GM12865 (cell line): ENCODE results near the gene TAOK1.

Source experiments
- DNase-seq: peaks from one replicate; pipeline ENCODE4 v3.0.0; 2010; ENCODE audit warnings: low read depth
- H3K4me3 ChIP-seq: 2 replicates; pipeline ENCODE4 v1.5.1; 2011; ENCODE audit warnings: mild to moderate bottlenecking, low read depth, low read length, control low read depth
- TF ChIP-seq, protein P1 (sequence below): IDR thresholded peaks from 2 replicates; pipeline ENCODE4 v1.5.1; 2011; ENCODE audit warnings: low read length, control low read depth, low read depth, inconsistent platforms; ENCODE audit not compliant: insufficient read depth; ENCODE audit errors: missing control alignments

TAOK1 gene

DNA sequence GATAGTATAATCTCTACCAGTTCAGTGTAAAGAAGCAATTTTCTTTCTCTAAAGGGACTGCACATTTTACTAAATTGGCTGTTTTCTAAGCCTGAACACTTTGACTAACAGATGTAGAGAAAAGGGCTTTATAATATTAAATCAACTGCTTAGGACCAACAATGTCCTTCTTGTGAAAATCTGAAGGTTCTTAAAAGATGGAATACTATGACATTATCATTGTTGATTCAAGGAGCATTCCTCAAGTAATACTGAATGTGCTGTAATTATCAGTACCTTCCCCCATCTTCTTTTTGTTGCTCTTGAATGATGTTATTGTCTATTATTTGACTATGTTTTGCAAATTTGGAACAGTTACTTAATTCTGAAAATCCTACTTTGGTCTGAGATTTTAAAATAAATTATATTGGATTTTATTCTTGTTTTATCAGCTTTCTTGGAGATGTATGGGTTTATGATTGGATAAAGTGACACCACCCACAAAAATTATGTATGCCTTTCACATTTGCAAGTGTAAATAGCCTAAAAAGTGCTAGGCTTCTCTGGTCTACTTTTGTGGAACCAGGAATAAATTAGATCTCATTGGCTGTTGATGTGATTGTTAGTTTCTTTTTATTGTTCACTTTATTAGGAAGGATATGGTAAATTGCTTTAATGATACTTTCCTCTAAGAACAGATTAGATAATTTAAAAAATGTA, 53.0 kb downstream of the TAOK1 start:
- TF ChIP-seq, protein P1, sequence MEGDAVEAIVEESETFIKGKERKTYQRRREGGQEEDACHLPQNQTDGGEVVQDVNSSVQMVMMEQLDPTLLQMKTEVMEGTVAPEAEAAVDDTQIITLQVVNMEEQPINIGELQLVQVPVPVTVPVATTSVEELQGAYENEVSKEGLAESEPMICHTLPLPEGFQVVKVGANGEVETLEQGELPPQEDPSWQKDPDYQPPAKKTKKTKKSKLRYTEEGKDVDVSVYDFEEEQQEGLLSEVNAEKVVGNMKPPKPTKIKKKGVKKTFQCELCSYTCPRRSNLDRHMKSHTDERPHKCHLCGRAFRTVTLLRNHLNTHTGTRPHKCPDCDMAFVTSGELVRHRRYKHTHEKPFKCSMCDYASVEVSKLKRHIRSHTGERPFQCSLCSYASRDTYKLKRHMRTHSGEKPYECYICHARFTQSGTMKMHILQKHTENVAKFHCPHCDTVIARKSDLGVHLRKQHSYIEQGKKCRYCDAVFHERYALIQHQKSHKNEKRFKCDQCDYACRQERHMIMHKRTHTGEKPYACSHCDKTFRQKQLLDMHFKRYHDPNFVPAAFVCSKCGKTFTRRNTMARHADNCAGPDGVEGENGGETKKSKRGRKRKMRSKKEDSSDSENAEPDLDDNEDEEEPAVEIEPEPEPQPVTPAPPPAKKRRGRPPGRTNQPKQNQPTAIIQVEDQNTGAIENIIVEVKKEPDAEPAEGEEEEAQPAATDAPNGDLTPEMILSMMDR = no peak
- H3K4me3 ChIP-seq = no peak overlapping the region
- no peak for DNase-seq

DNA sequence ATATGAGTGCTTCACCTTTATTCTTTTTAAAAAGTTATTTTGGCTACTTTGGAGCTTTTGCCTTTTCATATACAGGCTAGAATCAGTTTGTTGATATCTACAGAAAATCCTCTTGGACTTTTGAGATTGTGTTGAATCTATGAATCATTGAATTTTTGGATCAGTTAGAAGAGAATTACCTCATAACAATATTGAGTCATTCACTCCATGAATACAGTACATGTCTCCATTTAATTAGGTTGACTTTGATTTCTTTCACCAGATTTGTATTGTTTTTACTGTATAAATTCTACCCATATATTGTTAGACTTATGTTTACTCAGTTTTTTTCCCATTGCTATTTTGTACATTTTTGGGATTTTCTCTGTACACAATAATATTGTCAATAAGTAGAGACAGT, 54.4 kb downstream of the TAOK1 start:
- no peak overlapping the region for H3K4me3 ChIP-seq
- no peak for DNase-seq
- TF ChIP-seq, protein P1 = no peak

DNA sequence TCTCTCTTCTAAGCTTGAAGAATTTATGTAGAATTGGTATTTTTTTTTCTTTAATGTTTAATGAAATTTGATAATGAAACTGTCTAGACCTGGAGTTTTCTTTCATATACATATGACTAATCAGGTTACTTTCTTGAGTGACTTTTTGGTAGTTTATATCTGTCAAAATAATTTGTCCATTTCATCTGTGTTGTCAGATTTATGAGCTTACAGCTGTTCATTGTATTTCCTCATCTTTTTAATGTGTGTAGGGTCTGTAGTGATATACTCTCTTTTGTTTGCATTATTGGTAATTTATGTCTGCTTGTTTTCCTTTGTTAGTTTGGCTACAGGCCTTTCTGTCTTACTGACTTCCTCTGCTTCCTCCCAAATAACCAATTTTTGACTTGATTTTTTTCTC, 55.7 kb downstream of the TAOK1 start:
- TF ChIP-seq, protein P1 = no peak
- DNase-seq = no peak
- H3K4me3 ChIP-seq = no peak overlapping the region

DNA sequence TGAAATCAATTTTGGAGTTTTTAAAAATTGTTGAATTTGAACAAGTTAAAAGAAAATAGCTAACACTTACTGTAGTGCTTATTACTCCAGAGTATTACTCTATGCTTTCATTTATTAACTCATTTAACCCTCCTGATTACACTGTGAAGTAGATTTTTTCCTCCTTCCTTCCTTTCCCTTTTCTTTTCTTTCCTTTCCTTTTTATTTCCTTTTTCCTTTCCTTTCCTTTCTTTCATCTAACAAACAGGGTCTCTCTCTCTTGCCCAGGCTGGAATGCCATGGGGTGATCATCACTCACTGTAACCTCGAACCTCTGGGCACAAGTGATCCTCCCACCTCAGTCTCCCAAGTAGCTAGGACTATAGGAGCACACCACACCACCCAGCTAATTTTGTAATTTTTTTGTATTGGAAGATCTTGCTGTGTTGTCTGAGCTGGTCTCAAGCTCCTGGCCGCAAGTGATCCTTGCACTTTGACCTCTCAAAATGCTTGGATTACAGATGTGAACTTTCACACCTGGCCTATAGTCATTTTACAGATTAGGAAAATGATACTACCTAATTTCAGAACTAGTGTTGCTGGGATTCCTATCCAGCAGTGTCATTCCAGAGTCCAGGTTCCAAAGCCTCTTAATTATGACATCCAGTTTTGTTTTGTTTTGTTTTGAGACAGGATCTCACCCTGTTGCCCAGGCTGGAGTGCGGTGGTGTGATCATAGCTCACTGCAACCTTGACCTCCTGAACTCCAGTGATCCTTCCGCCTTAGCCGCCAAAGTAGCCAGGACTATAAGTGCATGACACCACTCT, 59.9 kb downstream of the TAOK1 start:
- no peak for DNase-seq
- no peak overlapping the region for H3K4me3 ChIP-seq
- TF ChIP-seq, protein P1 = no peak

DNA sequence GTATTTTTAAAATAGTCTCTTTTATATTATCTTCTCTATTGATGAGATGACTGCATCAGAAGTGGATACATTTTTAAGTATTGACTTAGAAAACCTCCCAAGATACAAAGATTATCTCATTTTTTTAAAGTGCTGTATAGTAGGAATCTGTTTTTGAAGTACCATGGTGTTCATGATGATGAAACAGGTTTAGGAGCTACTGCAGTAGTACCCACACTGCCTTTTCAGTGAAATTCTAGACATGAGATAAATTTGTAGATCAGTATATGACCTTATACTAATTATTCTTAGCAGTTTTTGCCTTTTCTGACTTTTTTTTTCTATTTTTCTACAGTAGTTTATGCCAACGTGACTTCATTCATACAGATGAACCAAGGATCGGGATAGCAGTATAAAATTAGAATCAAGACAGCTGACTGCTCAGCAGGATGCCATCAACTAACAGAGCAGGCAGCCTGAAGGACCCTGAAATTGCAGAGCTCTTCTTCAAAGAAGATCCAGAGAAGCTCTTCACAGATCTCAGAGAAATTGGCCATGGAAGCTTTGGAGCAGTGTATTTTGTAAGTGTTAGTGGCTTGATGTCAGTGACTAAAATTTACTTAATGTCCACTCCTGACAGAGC, 61.1 kb downstream of the TAOK1 start:
- TF ChIP-seq, protein P1 = no peak
- no peak overlapping the region for H3K4me3 ChIP-seq
- DNase-seq = no peak

DNA sequence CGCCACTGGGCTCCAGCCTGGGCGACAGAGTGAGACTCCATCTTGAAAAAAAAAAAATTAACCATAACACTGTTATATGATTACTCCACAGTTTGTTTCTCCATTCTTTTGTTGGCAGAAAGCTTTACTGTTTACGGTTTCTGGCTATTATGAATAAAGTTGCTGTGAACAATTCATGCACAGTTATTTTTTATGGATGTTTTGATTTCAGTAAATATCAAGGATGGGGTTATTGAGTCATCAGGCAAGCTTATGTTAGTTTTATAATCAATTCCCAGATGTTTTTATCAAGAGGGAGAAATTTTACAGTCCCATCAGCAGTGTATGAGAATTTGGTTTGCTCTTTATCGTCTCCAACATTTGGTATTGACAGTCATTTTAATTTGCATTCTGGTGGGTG, 67.9 kb downstream of the TAOK1 start:
- no peak overlapping the region for H3K4me3 ChIP-seq
- TF ChIP-seq, protein P1 = no peak
- no peak for DNase-seq
